ENCODE results near the gene DNTTIP2.
A peak's percentile ranks its signal among the peaks of the same experiment; 100 is the strongest.

The DNTTIP2 gene

GRCh38 chr1:93904228-93904627 is 25.2 kb upstream of the DNTTIP2 start:
- TF ChIP-seq, protein P1, sequence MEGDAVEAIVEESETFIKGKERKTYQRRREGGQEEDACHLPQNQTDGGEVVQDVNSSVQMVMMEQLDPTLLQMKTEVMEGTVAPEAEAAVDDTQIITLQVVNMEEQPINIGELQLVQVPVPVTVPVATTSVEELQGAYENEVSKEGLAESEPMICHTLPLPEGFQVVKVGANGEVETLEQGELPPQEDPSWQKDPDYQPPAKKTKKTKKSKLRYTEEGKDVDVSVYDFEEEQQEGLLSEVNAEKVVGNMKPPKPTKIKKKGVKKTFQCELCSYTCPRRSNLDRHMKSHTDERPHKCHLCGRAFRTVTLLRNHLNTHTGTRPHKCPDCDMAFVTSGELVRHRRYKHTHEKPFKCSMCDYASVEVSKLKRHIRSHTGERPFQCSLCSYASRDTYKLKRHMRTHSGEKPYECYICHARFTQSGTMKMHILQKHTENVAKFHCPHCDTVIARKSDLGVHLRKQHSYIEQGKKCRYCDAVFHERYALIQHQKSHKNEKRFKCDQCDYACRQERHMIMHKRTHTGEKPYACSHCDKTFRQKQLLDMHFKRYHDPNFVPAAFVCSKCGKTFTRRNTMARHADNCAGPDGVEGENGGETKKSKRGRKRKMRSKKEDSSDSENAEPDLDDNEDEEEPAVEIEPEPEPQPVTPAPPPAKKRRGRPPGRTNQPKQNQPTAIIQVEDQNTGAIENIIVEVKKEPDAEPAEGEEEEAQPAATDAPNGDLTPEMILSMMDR (IDR thresholded peaks at IDR 0.05; ENCODE audit: borderline replicate concordance, insufficient read depth, low read depth, low read length): no peak
- no peak overlapping the region for H3K4me3 ChIP-seq (ENCODE audit: low read depth, low read length)

DNA sequence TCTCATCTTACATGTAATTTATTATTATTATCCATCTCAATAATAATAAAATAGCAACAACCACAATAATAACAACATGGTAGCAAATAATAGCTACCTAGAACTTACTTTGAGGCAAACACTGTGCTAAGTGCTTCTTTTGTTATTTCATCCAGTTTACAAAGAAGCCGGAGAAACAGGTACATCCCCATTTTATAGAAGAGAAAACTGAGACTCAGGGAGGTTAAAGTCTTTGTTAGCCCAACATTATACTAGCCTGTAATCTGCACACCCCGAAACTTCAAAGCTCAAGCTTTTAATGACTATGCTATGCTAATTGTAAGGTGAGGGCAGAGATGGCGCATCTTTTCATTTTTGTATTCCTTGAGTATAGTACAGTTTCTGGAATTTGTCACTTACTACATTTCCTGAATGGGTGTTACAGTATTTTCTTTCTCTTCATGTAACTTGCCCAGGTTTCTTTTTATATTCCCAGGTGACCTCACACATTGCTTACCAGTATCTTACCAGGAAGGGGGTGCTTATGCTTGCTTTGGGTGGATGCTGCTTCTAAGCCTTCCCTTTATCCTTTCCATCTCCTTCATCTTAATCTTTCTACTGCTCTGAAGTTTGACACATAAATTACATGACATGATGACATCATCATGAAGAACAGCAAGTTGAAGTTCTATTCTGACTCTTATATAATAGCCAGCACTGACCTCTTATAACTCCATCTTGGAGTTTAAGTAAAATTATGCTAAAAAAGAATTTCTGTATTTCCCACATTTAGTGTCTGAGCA is 21.9 kb upstream of the DNTTIP2 start:
- H3K4me3 ChIP-seq (ENCODE audit: low read depth, low read length): no peak overlapping the region
- TF ChIP-seq, protein P1 (IDR thresholded peaks at IDR 0.05; ENCODE audit: borderline replicate concordance, insufficient read depth, low read depth, low read length): no peak

DNA sequence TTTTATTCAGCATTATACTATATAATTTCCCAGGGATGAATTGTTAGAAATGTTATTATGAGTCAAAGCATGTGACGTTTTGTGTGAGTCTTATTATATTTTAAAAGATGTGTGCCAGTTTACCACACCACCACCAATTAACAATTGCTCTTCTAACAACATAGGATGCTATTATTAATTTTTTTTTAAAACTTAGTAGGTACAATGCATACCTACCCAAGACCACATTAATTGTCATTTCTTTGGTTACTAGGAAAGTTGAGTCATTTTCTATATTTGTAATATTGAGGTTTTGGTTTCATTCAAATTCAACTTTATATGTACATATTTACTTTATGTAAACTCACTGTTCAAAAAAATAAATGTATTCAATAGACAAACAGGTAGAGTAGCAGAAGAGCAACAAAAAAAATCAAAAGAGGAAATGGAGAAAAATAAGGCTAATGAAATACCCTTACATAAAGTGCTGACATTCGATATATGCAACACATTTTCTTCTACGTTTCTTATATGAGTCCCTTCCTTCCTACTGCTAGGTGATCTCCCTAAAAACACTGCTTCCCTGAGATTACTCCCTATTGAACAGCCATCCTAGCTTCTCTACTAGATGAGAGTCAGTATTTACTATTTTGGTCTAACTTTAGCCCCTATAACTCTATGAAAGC is 20.7 kb upstream of the DNTTIP2 start:
- TF ChIP-seq, protein P1 (IDR thresholded peaks at IDR 0.05; ENCODE audit: borderline replicate concordance, insufficient read depth, low read depth, low read length): no peak
- H3K4me3 ChIP-seq (ENCODE audit: low read depth, low read length): no peak overlapping the region

DNA sequence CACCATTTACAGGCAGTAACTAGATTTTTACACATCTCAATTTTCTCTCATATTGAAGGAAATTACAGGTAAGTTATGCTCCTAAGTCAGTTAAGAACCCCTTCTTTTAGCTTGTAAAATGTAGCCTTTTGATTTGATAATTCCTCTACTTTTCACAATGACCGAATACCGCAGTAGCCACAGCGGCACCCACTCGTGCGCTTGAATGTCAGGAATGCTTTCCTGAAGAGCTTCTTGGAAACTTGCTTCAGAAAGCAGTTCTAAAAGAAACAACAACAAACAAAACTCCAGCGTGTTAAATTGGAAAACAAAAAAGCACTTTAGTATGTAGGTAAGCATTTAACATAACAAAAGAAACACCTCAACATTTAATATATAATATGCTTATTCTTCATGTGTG is 9.9 kb upstream of the DNTTIP2 start:
- H3K4me3 ChIP-seq (ENCODE audit: low read depth, low read length): no peak overlapping the region

GRCh38 chr1:93882269-93882668 is 3.3 kb upstream of the DNTTIP2 start:
- no peak overlapping the region for H3K4me3 ChIP-seq (ENCODE audit: low read depth, low read length)
- TF ChIP-seq, protein P1 (IDR thresholded peaks at IDR 0.05; ENCODE audit: borderline replicate concordance, insufficient read depth, low read depth, low read length): no peak

More for the DNA sequence above, 9.9 kb upstream of the DNTTIP2 start:
- TF ChIP-seq, protein P1 (IDR thresholded peaks at IDR 0.05; ENCODE audit: borderline replicate concordance, insufficient read depth, low read depth, low read length): no peak

- H3K4me3 ChIP-seq (ENCODE audit: low read depth, low read length): no peak overlapping the region
- TF ChIP-seq, protein P1 (IDR thresholded peaks at IDR 0.05; ENCODE audit: borderline replicate concordance, insufficient read depth, low read depth, low read length): no peak
Observed at GRCh38 chr1:93880731-93881130, 1.7 kb upstream of the DNTTIP2 start.

DNA sequence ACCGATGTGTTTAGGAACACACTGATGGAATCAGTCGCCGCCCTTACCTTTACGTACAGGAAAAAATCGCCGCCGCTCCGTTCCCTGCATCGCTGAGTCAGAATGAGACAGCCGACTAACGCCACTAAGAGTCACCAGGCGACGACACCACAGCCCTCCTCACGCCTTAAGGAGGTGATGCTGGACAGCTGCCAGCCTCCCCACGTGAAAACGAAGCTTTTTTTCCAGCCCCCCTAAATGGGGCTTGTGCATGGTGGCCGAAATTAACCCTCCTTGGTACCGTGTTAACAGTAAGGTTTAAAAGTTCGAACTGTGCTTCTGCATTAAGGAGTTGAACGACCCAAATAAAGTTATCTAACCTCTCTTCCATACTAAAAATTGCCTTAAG is 511 bp downstream of the DNTTIP2 start:
- TF ChIP-seq, protein P1 (IDR thresholded peaks at IDR 0.05; ENCODE audit: borderline replicate concordance, insufficient read depth, low read depth, low read length): no peak
- peak overlapping the region; percentile 89 for H3K4me3 ChIP-seq (ENCODE audit: low read depth, low read length)
